ENCODE results near the gene ROBO1. TPM values are rescaled to one million over a fixed set of nuclear protein-coding genes. Genes with fewer than 3 reads are reported as not detected.

Gene ROBO1
- total RNA-seq, 1 experiment from 2014 or later, result 22.9 TPM

DNA sequence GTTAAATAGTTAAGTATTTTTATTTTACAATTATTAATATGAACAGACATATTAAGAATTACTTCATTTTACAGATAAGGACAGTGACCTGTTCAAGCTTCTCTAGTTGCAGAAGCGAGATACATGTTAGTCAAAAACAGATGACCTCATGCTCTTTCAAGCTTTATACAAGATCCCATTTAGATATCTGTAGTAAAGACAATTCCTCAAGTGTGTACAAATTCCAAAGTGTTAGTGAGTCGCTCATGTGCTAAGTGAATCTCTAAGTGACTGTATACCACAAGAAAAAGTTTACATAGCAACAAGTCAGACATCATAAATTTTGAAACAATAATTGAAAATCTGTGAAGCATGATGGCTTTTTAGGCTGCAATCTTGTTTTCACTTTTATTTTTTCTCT is 293.8 kb downstream of the ROBO1 start:
- no peak for DNase-seq (ENCODE audit: low read depth)

GRCh38 chr3:79467721-79468120 is 300.1 kb downstream of the ROBO1 start:
- no peak for DNase-seq (ENCODE audit: low read depth)

DNA sequence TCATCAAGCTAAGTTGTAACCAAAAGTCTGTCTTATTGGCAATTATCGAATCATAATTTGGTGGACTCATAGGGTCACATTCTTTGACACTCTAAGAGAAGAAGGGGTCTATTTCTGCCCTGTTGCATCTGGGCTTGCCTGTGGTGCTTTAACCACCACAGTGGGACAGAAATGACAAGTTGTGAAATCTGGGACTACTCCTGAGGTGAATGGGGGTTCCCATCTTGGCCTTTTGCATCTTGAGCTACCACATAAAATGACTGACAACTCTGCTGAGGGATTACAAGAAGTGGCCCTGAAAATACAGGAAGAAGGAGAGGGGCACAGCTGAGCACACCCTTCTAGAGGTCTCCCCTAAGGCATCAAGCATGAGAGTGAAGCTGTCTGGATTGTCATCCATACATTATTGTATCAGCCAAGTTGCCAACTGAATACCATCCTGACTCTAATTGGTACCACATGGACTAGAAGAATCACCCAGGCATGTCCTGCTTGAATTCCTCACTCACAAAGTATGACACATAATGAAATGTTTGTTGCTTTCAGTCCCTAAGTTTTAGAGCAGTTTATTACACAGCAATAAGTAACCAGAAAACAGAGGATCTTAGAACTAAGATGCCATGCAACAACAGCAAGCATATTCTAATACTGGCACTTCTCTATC is 306.5 kb downstream of the ROBO1 start:
- DNase-seq (ENCODE audit: low read depth), result no peak

- no peak for DNase-seq (ENCODE audit: low read depth)
Measured at GRCh38 chr3:79453600-79453999, 314.2 kb downstream of the ROBO1 start.

- DNase-seq (ENCODE audit: low read depth), result no peak
Measured at GRCh38 chr3:79436387-79436786, 331.4 kb downstream of the ROBO1 start.

DNA sequence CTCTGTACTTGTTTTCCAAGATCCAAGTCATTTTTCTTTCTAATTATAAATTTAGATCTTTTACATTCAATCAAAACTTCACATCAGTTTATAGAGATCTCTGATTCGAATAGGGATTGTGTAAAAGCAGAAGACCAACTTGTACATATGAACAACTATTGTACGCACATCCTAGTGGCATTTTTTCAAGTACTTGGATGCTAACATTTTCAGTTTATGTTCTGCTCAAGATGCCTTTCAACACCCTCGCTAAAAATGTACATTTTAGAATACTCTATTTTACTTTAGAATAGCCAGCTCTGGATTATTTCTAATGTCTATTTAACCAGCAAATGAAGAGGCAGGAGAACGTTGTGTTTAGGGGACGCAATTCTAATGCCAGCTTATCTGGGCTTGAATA is 340.7 kb downstream of the ROBO1 start:
- DNase-seq (ENCODE audit: low read depth), result no peak

DNA sequence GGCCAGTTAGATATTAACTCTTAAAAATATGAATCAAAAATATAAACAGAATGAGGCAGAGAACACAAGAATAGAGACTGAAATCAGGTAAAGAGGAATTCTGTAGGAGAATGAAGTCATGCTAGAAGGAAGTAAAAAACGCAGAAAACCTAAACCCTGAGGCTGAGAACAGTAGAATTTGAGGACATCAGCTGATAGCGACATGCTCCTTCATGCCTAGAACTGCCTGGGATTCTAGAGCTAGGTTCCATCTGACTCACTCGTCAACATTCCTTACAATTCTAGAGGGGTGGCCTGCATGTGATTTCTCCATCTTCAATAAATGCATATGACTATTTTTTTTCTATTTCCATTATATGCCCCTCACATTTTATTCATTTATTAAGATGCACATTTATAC is 343.0 kb downstream of the ROBO1 start:
- no peak for DNase-seq (ENCODE audit: low read depth)

DNA sequence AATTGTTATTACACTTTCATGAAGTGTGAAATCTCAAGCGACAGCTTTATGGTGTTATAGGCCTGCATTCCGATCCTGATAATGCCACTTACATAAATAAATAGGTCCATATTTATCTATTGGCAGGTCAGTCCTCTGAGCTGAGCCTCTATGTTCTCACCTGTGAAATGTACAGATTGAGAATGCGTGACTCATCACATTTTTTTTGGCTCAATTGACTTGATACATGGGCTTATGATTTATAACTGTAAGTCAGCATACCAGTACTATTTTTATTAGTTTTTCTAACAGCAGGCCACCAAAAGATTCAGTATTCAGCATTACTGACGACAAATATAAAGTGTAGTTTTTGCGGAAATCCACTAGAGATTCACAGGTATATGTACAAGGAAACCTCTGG is 344.4 kb downstream of the ROBO1 start:
- no peak for DNase-seq (ENCODE audit: low read depth)

- DNase-seq (ENCODE audit: low read depth), result peak; percentile 5
Measured at GRCh38 chr3:79421273-79421672, 346.5 kb downstream of the ROBO1 start.

GRCh38 chr3:79418855-79419621 is 348.8 kb downstream of the ROBO1 start:
- DNase-seq (ENCODE audit: low read depth), result no peak

GRCh38 chr3:79415356-79415755 is 352.4 kb downstream of the ROBO1 start:
- DNase-seq (ENCODE audit: low read depth), result no peak

- DNase-seq (ENCODE audit: low read depth), result peak; percentile 15
Measured at GRCh38 chr3:79414806-79415205, 353.0 kb downstream of the ROBO1 start.

- DNase-seq (ENCODE audit: low read depth), result no peak
Measured at GRCh38 chr3:79414035-79414434, 353.8 kb downstream of the ROBO1 start.

DNA sequence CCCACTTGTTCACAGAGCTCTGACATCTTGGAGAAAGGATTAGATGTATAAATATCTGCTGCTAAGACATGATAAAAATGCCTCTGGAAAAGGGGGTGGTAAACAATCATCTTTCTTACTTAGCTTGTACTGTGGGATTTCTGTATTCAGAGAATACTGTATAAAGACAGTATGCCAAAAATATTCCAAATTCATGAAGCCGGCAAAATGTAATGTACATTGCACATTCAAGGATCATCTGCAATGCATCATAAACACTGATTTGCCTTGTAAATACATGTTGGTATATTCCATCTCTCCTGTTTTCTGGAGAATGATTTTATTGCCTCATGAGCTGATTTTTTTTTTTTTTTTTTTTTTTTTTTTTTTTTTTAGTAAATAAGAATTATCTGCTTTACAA is 355.3 kb downstream of the ROBO1 start:
- no peak for DNase-seq (ENCODE audit: low read depth)

GRCh38 chr3:79410617-79411016 is 357.2 kb downstream of the ROBO1 start:
- no peak for DNase-seq (ENCODE audit: low read depth)

DNA sequence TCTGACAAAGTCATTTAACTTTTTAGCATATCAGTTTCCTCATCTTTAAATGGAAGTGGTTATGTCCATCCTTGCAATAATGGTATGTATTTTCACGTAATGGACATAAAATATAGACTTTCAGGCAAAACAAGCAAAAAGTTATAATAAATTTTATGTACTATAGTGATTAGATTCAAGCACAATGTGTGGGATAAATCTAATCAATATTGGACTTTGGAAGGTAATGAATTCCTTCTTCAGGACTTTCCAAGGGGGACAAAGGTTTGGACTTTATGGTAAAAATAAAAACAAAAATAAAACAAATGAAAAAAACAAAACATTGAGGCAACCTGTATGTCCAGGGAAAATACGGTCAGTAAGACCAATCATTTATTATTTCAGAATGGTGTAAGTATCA is 357.7 kb downstream of the ROBO1 start:
- no peak for DNase-seq (ENCODE audit: low read depth)

DNA sequence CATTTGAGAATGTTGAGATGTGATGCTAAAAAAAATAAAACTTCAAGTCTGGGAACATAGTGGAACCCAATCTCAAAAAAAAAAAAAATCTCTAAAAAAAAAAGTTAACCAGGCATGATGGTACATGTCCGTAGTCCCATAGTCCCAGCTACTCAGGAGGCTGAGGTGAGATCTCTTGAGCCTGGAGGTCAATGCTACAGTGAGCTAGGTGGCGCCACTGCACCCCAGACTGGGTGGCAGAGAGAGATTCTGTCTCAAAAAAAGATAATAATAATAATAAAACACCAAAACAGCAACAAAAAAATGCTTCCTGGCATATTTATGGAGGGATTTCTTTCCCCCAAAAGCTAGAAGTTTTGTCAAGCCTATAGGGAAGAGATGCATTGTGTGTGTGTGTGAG is 361.6 kb downstream of the ROBO1 start:
- DNase-seq (ENCODE audit: low read depth), result no peak

- DNase-seq (ENCODE audit: low read depth), result no peak
Measured at GRCh38 chr3:79405183-79405582, 362.6 kb downstream of the ROBO1 start.

DNA sequence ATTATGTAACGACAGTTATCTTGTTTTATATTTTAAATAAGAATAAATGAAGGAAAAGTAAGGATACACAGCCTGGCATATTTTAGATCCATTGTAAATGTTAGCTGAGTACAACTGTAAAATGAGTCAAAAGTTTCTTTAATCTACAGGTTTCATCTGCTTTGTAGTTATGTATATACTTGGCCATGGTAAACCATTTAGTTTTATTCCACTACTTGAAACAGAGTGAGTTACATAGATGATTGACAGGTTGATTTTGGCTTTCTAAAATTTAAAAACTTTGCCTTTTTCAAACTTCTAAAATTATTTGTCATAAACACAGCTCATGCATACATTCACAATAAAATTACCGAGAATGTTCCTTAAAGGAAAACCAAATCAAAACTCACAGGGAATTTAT is 371.2 kb downstream of the ROBO1 start:
- DNase-seq (ENCODE audit: low read depth), result no peak

- DNase-seq (ENCODE audit: low read depth), result no peak
Measured at GRCh38 chr3:79392479-79392878, 375.3 kb downstream of the ROBO1 start.

- no peak for DNase-seq (ENCODE audit: low read depth)
Measured at GRCh38 chr3:79390352-79390751, 377.4 kb downstream of the ROBO1 start.

GRCh38 chr3:79385211-79385610 is 382.6 kb downstream of the ROBO1 start:
- no peak for DNase-seq (ENCODE audit: low read depth)

DNA sequence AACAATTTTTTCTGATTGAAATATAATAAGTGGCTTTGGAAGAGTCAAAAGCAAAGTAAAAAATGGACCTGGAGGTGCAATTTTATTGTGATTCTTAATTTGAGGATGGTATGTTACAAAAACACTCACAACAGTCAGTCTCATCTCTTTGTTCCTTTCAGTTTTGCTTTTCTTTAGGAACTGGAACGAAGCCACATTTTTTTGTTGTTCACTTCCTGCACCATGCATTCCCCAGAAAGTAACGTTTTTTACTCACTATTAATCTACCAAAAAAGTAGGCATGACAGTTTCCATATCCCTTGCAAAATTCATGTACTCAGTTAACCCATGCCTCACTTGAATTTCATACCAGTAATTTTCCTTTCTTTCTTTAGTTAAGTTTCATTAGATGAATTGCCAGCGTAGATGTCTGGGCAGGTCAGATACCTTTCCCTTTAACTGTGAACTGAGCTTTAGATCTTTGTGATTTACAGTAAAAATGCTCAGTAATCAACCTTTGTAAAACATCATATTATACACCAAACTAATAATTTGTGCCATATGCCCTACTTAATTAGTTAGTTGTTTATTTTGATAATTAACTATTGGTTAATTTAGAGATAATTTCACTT is 384.3 kb downstream of the ROBO1 start:
- peak; percentile 38 for DNase-seq (ENCODE audit: low read depth)
